Measurements from ENCODE around the gene BPGM. TPM values are rescaled to one million over a fixed set of nuclear protein-coding genes. Genes with fewer than 3 reads are reported as not detected.

BPGM gene
- total RNA-seq, 1 donor from 2014 or later, result 37.4 TPM

DNA sequence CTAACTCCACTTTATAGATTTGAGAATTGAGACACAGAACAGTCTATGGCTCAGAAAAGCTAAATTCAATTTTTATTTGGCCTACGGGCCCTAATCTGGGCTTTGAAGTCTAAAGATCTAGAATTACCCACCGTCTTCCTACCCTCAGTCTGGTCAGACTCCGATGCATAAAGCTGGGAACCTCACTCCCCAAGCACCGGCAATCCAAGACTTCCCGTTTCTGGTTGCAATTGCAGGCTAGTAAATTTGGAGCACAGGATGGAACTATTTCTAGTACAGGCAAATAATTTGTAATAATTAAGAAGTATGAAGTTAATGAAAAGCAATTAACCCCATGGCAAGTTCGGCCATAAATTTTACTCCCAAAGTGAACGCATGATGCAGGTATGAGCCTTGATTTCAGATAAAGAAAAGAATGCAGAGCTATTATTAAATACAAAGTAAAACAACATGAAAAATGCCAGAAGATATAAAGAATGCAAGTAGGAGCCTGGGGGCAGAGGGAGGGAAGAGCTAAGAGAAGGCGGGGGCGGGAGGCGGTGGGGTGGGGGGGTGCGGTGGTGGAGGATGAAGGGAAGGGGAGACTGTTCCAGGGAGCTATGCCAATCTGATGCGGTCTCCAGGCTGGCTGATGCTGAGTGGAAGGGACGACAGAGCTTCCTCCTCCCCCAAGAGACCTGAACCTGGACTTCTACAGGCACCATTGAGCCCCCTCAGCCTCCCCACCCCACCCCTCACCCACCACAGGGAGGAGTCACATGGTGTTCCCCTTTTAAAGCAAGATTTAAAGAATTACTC, 45.1 kb downstream of the BPGM start:
- H2AFZ ChIP-seq (ENCODE audit: low read depth, low read length), result no peak overlapping the region
- H3K79me2 ChIP-seq (ENCODE audit: insufficient read depth, low read length), result no peaks in the 10 kb centered on the region
- peak overlapping the region; percentile 93 for H3K27ac Mint-ChIP-seq (ENCODE audit: unreplicated experiment)
- peak overlapping the region; percentile 71 for H3K9ac ChIP-seq (ENCODE audit: low read length)
- no peak overlapping the region for H3K4me3 ChIP-seq (ENCODE audit: insufficient read depth, low read depth, low read length)
- no peaks in the 10 kb centered on the region for H3K9me3 Mint-ChIP-seq (ENCODE audit: unreplicated experiment)
- peaks cover 53% of the 10 kb centered on the region for H3K4me1 ChIP-seq (ENCODE audit: insufficient read depth, low read length)
- no peaks in the 10 kb centered on the region for H3K27me3 ChIP-seq (ENCODE audit: insufficient read depth, low read length)
- peaks cover 69% of the 10 kb centered on the region for H3K4me1 Mint-ChIP-seq (ENCODE audit: low read depth, unreplicated experiment)
- H3K27ac ChIP-seq (ENCODE audit: low read depth, low read length), result peak overlapping the region; percentile 87
- H3K36me3 Mint-ChIP-seq (ENCODE audit: low read depth, unreplicated experiment), result peaks cover 2% of the 10 kb centered on the region
- no peak for TF ChIP-seq CTCF (IDR thresholded peaks at IDR 0.05; ENCODE audit: insufficient read depth, low read depth, low read length)
- no peak for TF ChIP-seq EZH2 (IDR thresholded peaks at IDR 0.05; ENCODE audit: insufficient read depth, low read length)
- FAIRE-seq, result no peak
- peak overlapping the region; percentile 55 for H3K4me2 ChIP-seq (ENCODE audit: low read length)
- H3K27me3 Mint-ChIP-seq (ENCODE audit: low read depth, unreplicated experiment), result no peaks in the 10 kb centered on the region
- H3K9me3 ChIP-seq (ENCODE audit: insufficient read depth, low read depth, low read length), result no peaks in the 10 kb centered on the region
- H4K20me1 ChIP-seq (ENCODE audit: insufficient read depth, low read length), result no peaks in the 10 kb centered on the region
- peak; percentile 81 for DNase-seq (ENCODE audit: low read depth)
- H3K36me3 ChIP-seq (ENCODE audit: insufficient read depth, low read length), result no peaks in the 10 kb centered on the region
- peak overlapping the region; percentile 23 for H3K4me3 Mint-ChIP-seq (ENCODE audit: unreplicated experiment)

GRCh38 chr7:134692344-134692705, 45.7 kb downstream of the BPGM start:
- peaks cover 2% of the 10 kb centered on the region for H3K36me3 Mint-ChIP-seq (ENCODE audit: low read depth, unreplicated experiment)
- H3K4me3 ChIP-seq (ENCODE audit: insufficient read depth, low read depth, low read length), result no peak overlapping the region
- H3K4me1 Mint-ChIP-seq (ENCODE audit: low read depth, unreplicated experiment), result peaks cover 65% of the 10 kb centered on the region
- H3K27me3 ChIP-seq (ENCODE audit: insufficient read depth, low read length), result no peaks in the 10 kb centered on the region
- H3K27me3 Mint-ChIP-seq (ENCODE audit: low read depth, unreplicated experiment), result no peaks in the 10 kb centered on the region
- H3K27ac Mint-ChIP-seq (ENCODE audit: unreplicated experiment), result peak overlapping the region; percentile 73
- H3K36me3 ChIP-seq (ENCODE audit: insufficient read depth, low read length), result no peaks in the 10 kb centered on the region
- peak; percentile 49 for FAIRE-seq
- H3K27ac ChIP-seq (ENCODE audit: low read depth, low read length), result peak overlapping the region; percentile 87
- H3K9me3 Mint-ChIP-seq (ENCODE audit: unreplicated experiment), result no peaks in the 10 kb centered on the region
- peaks cover 53% of the 10 kb centered on the region for H3K4me1 ChIP-seq (ENCODE audit: insufficient read depth, low read length)
- H3K4me3 Mint-ChIP-seq (ENCODE audit: unreplicated experiment), result no peak overlapping the region
- H3K79me2 ChIP-seq (ENCODE audit: insufficient read depth, low read length), result no peaks in the 10 kb centered on the region
- H3K9ac ChIP-seq (ENCODE audit: low read length), result peak overlapping the region; percentile 60
- peak overlapping the region; percentile 55 for H3K4me2 ChIP-seq (ENCODE audit: low read length)
- DNase-seq (ENCODE audit: low read depth), result peak; percentile 86
- H3K9me3 ChIP-seq (ENCODE audit: insufficient read depth, low read depth, low read length), result no peaks in the 10 kb centered on the region
- peak overlapping the region; percentile 20 for H2AFZ ChIP-seq (ENCODE audit: low read depth, low read length)
- no peak for TF ChIP-seq EZH2 (IDR thresholded peaks at IDR 0.05; ENCODE audit: insufficient read depth, low read length)
- TF ChIP-seq CTCF (IDR thresholded peaks at IDR 0.05; ENCODE audit: insufficient read depth, low read depth, low read length), result no peak
- H4K20me1 ChIP-seq (ENCODE audit: insufficient read depth, low read length), result no peaks in the 10 kb centered on the region

- Mint-ChIP-seq H3K9me3 (ENCODE audit: unreplicated experiment) (no peaks in the 10 kb centered on the region), H3K4me1 (ENCODE audit: low read depth, unreplicated experiment) (peaks cover 61% of the 10 kb centered on the region), H3K27me3 (ENCODE audit: low read depth, unreplicated experiment) (no peaks in the 10 kb centered on the region), H3K36me3 (ENCODE audit: low read depth, unreplicated experiment) (peaks cover 2% of the 10 kb centered on the region), H3K27ac (ENCODE audit: unreplicated experiment) (no peak overlapping the region), H3K4me3 (ENCODE audit: unreplicated experiment) (no peak overlapping the region)
- Histone ChIP-seq H3K4me2 (ENCODE audit: low read length) (peak overlapping the region; percentile 55), H3K27ac (ENCODE audit: low read depth, low read length) (peak overlapping the region; percentile 87), H3K9me3 (ENCODE audit: insufficient read depth, low read depth, low read length) (no peaks in the 10 kb centered on the region), H3K9ac (ENCODE audit: low read length) (peak overlapping the region; percentile 60), H2AFZ (ENCODE audit: low read depth, low read length) (no peak overlapping the region), H3K4me3 (ENCODE audit: insufficient read depth, low read depth, low read length) (no peak overlapping the region), H3K79me2 (ENCODE audit: insufficient read depth, low read length) (no peaks in the 10 kb centered on the region), H3K27me3 (ENCODE audit: insufficient read depth, low read length) (no peaks in the 10 kb centered on the region), H3K36me3 (ENCODE audit: insufficient read depth, low read length) (no peaks in the 10 kb centered on the region), H3K4me1 (ENCODE audit: insufficient read depth, low read length) (peaks cover 53% of the 10 kb centered on the region), H4K20me1 (ENCODE audit: insufficient read depth, low read length) (no peaks in the 10 kb centered on the region)
- DNase-seq (ENCODE audit: low read depth) (peak; percentile 96), FAIRE-seq (peak; percentile 96)
- no peak for TF ChIP-seq EZH2 (IDR thresholded peaks at IDR 0.05; ENCODE audit: insufficient read depth, low read length)
- TF ChIP-seq CTCF (IDR thresholded peaks at IDR 0.05; ENCODE audit: insufficient read depth, low read depth, low read length), result no peak
These were observed 46.6 kb downstream of the BPGM start for GRCh38 chr7:134693256-134693655.
